Osteoblast (primary cell): Measurements from ENCODE around the gene ANKRD28. TPM values are rescaled to one million over a fixed set of nuclear protein-coding genes. Genes with fewer than 3 reads are reported as not detected.

Source experiments
- DNase-seq: peaks from one replicate; pipeline ENCODE4 v3.0.0; 2011; ENCODE audit warnings: low spot score, mixed read lengths; ENCODE audit not compliant: insufficient read length; ENCODE audit errors: missing footprints
- H2AFZ ChIP-seq: 2 replicates; pipeline ENCODE4 v1.6.0; 2011; ENCODE audit warnings: mild to moderate bottlenecking, low read length
- H3K27ac ChIP-seq: 2 replicates; pipeline ENCODE4 v1.5.1; 2011; ENCODE audit warnings: mild to moderate bottlenecking, low read depth, low read length, moderate library complexity
- H3K27me3 ChIP-seq: 2 replicates; pipeline ENCODE4 v1.6.0; 2012; ENCODE audit warnings: mild to moderate bottlenecking, control low read depth, inconsistent platforms, low read length, moderate library complexity; ENCODE audit not compliant: insufficient read depth
- H3K36me3 ChIP-seq: 2 replicates; pipeline ENCODE4 v1.5.1; 2011; ENCODE audit warnings: mild to moderate bottlenecking, low read length, control low read depth, moderate library complexity; ENCODE audit not compliant: insufficient read depth
- H3K4me1 ChIP-seq: 2 replicates; pipeline ENCODE4 v1.5.1; 2011; ENCODE audit warnings: mild to moderate bottlenecking, low read length, control low read depth, moderate library complexity; ENCODE audit not compliant: insufficient read depth
- H3K4me2 ChIP-seq: 2 replicates; pipeline ENCODE4 v1.6.0; 2011; ENCODE audit warnings: mild to moderate bottlenecking, low read length; ENCODE audit not compliant: insufficient read depth
- H3K4me3 ChIP-seq: fragments of 200-600 bp; sonication (generic); 3 replicates; pipeline ENCODE4 v1.5.1; 2012; ENCODE audit warnings: mild to moderate bottlenecking, low read length, inconsistent platforms; ENCODE audit not compliant: insufficient read depth
- H3K79me2 ChIP-seq: 2 replicates; pipeline ENCODE4 v1.6.0; 2012; ENCODE audit warnings: mild to moderate bottlenecking, low read length, control low read depth, inconsistent platforms; ENCODE audit not compliant: insufficient read depth
- H3K9me3 ChIP-seq: 2 replicates; pipeline ENCODE4 v1.5.1; 2011; ENCODE audit warnings: low read depth, low read length, control low read depth
- H4K20me1 ChIP-seq: 2 replicates; pipeline ENCODE4 v1.6.0; 2012; ENCODE audit warnings: mild to moderate bottlenecking, low read length, control low read depth; ENCODE audit not compliant: insufficient read depth
- total RNA-seq: library from RNA; depleted of rRNA; stranded (reverse); fragments of >200 nt; gene quantifications from 2 replicates; pipeline ENCODE4 v1.2.3, GENCODE V29; 2012
- TF ChIP-seq, protein P1 (sequence below): IDR thresholded peaks from 2 replicates; pipeline ENCODE4 v1.5.1; 2011; ENCODE audit warnings: mild to moderate bottlenecking, low read depth, low read length, moderate library complexity; ENCODE audit errors: extremely low read depth

ANKRD28 gene
- total RNA-seq, 1 donor = 223 TPM

DNA sequence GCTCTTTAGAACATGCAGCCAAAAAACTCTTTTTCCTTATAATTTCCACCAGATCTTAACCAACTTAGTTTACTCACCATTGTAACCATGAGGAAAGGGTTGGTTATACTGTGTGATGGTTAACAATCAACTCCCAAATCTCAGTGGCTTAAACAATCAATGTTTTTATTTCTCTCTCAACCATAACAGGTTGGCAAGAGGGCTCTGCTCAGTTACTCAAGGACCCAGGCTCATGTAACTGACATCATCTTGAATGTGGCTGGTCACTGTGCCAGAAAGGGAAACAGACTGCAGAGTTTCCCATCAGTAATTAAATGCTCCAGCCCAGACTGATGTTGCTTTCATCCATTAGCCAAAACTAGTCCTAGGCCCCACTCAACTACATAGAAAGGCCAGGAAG, 69.0 kb downstream of the ANKRD28 start:
- H3K4me3 ChIP-seq = no peak overlapping the region
- no peak overlapping the region for H3K4me2 ChIP-seq
- no peak overlapping the region for H2AFZ ChIP-seq
- no peaks in the 10 kb centered on the region for H3K27me3 ChIP-seq
- no peaks in the 10 kb centered on the region for H3K9me3 ChIP-seq
- H3K27ac ChIP-seq = peak overlapping the region; percentile 30
- H3K79me2 ChIP-seq = peaks cover 45% of the 10 kb centered on the region
- peaks cover 3% of the 10 kb centered on the region for H3K4me1 ChIP-seq
- no peak for DNase-seq
- TF ChIP-seq, protein P1, sequence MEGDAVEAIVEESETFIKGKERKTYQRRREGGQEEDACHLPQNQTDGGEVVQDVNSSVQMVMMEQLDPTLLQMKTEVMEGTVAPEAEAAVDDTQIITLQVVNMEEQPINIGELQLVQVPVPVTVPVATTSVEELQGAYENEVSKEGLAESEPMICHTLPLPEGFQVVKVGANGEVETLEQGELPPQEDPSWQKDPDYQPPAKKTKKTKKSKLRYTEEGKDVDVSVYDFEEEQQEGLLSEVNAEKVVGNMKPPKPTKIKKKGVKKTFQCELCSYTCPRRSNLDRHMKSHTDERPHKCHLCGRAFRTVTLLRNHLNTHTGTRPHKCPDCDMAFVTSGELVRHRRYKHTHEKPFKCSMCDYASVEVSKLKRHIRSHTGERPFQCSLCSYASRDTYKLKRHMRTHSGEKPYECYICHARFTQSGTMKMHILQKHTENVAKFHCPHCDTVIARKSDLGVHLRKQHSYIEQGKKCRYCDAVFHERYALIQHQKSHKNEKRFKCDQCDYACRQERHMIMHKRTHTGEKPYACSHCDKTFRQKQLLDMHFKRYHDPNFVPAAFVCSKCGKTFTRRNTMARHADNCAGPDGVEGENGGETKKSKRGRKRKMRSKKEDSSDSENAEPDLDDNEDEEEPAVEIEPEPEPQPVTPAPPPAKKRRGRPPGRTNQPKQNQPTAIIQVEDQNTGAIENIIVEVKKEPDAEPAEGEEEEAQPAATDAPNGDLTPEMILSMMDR = no peak
- H4K20me1 ChIP-seq = no peaks in the 10 kb centered on the region
- peaks cover 38% of the 10 kb centered on the region for H3K36me3 ChIP-seq

DNA sequence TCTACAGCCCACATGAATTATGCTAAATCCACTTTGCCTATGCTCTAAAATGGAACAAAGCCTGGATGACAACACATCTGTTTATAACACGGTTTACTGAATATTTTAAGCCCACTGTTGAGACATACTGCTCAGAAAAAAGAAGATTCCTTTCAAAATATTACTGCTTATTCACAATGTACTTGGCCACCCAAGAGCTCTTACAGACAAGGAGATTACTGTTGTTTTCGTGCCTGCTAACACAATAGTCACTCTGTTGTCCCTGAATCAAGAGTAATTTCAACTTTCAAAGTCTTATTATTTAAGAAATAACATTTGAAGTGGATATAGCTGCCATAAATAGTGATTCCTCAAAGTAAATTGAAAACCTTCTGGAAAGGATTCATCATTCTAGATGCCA, 70.9 kb downstream of the ANKRD28 start:
- H3K27me3 ChIP-seq = no peaks in the 10 kb centered on the region
- H2AFZ ChIP-seq = no peak overlapping the region
- no peak overlapping the region for H3K4me3 ChIP-seq
- peaks cover 3% of the 10 kb centered on the region for H3K4me1 ChIP-seq
- H3K27ac ChIP-seq = no peak overlapping the region
- peaks cover 46% of the 10 kb centered on the region for H3K36me3 ChIP-seq
- TF ChIP-seq, protein P1 = no peak
- no peaks in the 10 kb centered on the region for H4K20me1 ChIP-seq
- DNase-seq = no peak
- H3K9me3 ChIP-seq = no peaks in the 10 kb centered on the region
- H3K4me2 ChIP-seq = no peak overlapping the region
- H3K79me2 ChIP-seq = peaks cover 48% of the 10 kb centered on the region

DNA sequence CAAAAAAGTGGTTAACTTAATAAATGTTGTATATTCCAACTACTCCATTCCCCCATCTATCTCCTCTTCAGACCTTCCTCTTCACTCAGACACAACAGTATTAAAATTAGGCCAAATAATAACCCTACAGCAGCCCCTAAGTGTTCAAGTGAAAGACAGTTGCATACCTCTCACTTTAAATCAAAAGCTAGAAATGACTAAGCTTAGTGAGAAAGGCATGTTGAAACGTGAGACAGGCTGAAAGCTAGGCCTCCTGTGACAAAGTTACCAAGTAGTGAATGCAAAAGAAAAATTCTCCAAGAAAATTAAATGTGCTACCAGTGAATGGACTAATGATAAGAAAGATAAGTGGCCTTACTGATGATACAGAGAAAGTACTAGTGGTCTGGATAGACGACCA, 71.7 kb downstream of the ANKRD28 start:
- H3K36me3 ChIP-seq = peaks cover 50% of the 10 kb centered on the region
- no peaks in the 10 kb centered on the region for H4K20me1 ChIP-seq
- no peak overlapping the region for H3K4me3 ChIP-seq
- TF ChIP-seq, protein P1 = no peak
- H3K27me3 ChIP-seq = no peaks in the 10 kb centered on the region
- H3K4me1 ChIP-seq = peaks cover 3% of the 10 kb centered on the region
- no peak overlapping the region for H3K4me2 ChIP-seq
- no peak overlapping the region for H2AFZ ChIP-seq
- H3K79me2 ChIP-seq = peaks cover 43% of the 10 kb centered on the region
- no peaks in the 10 kb centered on the region for H3K9me3 ChIP-seq
- H3K27ac ChIP-seq = peak overlapping the region; percentile 8
- DNase-seq = no peak

DNA sequence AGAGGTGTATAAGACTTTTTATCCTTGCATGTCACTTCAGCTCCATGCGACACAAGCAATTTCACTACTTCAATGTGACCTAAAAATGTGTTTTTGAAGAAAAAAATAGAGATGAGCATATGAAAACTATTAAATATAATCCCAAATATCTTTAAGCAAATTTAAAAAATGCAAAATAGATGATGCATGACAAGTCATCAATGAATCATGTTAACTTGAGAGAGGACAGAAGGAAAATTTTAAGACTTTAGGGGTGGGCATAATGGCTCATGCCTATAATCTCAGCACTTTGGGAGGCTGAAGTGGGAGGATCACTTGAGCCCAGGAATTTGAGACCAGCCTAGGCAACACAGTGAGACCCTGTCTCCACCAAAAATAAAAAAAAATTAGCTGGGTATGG, 73.3 kb downstream of the ANKRD28 start:
- no peak for DNase-seq
- Histone ChIP-seq H3K9me3 (no peaks in the 10 kb centered on the region), H3K27me3 (no peaks in the 10 kb centered on the region), H3K79me2 (peaks cover 49% of the 10 kb centered on the region), H3K27ac (no peak overlapping the region), H3K4me3 (no peak overlapping the region), H3K4me2 (no peak overlapping the region), H4K20me1 (no peaks in the 10 kb centered on the region), H2AFZ (no peak overlapping the region), H3K36me3 (peaks cover 56% of the 10 kb centered on the region), H3K4me1 (peaks cover 3% of the 10 kb centered on the region)
- TF ChIP-seq, protein P1 = no peak
